Measurements from ENCODE around the gene NID2.

DNA sequence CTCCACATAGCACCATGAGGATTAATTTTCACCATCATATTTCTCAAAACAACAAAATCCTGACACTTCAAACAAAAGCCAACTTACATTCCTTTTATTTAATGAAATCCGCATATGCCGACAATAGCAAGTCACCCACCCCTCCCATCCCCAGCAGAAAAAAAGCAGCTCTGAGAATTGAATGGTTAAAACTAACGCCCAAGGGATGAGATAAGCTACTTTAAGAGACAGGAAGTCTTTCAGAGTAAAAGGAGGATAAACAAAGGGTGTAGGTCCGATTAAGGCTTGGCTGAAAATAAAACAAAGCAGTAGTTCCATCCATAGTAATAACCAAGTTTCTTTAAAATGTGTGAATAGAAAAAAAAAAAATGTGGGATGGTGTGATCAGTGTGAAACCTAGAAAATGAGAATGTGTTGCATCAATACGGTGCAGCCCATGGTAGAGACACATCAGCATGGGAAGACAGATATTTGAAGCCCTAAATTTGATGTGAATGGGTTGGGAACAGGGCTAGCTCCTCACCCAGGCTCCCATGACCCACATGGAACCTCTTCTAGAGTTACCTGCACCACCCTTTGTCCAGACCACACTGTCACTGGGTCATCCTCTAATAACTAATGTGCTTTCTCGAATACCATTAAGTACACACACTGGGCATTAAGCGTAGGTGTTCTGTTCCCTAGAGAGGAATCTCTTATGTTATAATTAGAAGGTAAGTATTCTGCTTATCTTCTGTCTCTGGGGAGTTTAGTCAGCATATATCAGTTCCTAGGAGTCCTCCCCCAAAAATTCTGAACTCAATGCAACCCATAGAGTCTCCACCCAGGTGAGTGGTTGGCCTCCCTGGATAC lies 47.8 kb downstream of the NID2 start:
- TF ChIP-seq FOXM1 (IDR thresholded peaks at IDR 0.05; ENCODE audit: low read depth), result no peak
- no peak for TF ChIP-seq FOXJ3 (CRISPR knock-in tag; IDR thresholded peaks at IDR 0.05)
- TF ChIP-seq TAF1 (IDR thresholded peaks at IDR 0.05; ENCODE audit: borderline replicate concordance, low read depth, low read length), result no peak
- TF ChIP-seq CTCF (IDR thresholded peaks at IDR 0.05), result no peak
- TF ChIP-seq GABPA (IDR thresholded peaks at IDR 0.05; ENCODE audit: low read depth), result no peak
- TF ChIP-seq, protein P1, sequence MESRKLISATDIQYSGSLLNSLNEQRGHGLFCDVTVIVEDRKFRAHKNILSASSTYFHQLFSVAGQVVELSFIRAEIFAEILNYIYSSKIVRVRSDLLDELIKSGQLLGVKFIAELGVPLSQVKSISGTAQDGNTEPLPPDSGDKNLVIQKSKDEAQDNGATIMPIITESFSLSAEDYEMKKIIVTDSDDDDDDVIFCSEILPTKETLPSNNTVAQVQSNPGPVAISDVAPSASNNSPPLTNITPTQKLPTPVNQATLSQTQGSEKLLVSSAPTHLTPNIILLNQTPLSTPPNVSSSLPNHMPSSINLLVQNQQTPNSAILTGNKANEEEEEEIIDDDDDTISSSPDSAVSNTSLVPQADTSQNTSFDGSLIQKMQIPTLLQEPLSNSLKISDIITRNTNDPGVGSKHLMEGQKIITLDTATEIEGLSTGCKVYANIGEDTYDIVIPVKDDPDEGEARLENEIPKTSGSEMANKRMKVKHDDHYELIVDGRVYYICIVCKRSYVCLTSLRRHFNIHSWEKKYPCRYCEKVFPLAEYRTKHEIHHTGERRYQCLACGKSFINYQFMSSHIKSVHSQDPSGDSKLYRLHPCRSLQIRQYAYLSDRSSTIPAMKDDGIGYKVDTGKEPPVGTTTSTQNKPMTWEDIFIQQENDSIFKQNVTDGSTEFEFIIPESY (IDR thresholded peaks at IDR 0.05; ENCODE audit: borderline replicate concordance, low read depth), result no peak

Data from SK-N-SH (cell line).